Camera-type eye (tissue), 1 donor: ENCODE data around the gene CACNA1S. TPM values are rescaled to one million over a fixed set of nuclear protein-coding genes. Genes with fewer than 3 reads are reported as not detected.

ENCODE experiments used
- total RNA-seq: library from RNA; depleted of rRNA; stranded (reverse); fragments of >200 nt; gene quantifications from one replicate; pipeline ENCODE4 v1.2.3, GENCODE V29; 2014

CACNA1S gene
- 5.9 TPM for total RNA-seq

DNA sequence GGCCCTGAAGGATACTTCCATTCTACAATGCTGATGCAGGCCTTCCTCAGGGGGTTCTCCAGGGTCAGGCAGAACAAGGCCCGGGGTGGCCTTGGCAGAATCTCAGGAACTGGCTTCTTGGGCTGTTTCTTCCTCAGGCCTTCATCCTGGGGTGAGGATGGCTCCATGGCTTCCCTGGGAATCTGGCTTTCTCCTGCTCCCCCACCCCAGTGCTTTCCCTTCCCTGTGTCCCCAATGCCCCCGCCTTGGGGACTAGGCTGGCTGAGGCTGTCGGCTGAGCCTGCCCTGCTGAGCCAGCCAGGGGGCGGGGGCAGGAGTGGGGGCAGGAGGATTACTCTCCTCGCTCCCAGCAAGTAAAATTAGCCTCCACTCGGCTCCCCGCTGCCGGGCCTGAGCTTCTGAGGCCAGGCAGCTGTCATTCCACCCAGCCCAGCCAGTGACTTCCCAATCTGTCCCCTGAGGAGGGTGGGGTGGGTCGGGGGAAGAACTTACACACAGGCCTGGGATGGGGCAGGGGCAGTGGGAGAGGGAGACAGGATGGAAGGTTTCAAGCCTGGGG, at the start of gene CACNA1S:
TSS of gene CACNA1S (minus strand) at position 254 of the 559 bp plus-strand sequence. CDS start at position 167, 87 bp downstream.

DNA sequence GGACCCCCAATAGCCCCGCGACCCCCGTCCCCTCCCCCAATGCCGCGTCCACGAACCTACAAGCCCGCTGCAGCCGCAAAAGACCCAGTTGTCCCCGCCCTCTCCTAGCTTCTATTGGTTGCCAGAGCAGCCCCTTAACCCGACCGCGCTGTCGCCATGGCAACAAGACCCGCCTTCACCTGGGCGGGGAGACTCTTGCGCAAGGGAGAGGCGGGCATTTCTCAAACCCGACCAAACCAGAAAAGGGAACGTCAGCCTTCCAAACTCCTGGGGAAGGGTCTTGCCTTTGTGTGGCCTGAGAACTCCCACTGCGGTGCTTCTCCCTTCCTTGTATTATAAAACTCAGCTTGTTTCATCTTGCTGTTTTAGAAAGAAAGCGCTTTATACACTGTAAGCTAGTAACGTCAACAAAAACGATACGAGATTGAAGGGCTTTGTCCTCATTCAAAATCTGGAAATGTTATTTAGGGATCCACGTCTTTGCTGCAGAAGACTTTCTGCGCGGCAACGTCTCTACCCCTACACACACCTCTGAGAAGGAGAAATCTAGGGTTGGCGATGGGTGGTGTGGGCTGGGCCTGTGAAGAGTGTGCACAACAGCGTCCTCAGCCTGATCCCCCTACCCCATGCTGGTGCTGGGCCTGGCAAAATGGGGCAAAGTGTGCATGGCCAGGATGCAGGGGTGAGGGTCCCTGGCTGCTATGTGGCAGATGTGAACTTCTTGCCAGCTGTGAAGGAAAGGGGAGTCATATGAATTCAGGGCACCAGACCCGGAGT, 42.4 kb upstream of the CACNA1S start, which contains the start of gene TMEM9:
TSS of gene TMEM9 (minus strand) at position 86 of the 777 bp plus-strand sequence. CDS start 551 bp downstream, outside the sequence.

DNA sequence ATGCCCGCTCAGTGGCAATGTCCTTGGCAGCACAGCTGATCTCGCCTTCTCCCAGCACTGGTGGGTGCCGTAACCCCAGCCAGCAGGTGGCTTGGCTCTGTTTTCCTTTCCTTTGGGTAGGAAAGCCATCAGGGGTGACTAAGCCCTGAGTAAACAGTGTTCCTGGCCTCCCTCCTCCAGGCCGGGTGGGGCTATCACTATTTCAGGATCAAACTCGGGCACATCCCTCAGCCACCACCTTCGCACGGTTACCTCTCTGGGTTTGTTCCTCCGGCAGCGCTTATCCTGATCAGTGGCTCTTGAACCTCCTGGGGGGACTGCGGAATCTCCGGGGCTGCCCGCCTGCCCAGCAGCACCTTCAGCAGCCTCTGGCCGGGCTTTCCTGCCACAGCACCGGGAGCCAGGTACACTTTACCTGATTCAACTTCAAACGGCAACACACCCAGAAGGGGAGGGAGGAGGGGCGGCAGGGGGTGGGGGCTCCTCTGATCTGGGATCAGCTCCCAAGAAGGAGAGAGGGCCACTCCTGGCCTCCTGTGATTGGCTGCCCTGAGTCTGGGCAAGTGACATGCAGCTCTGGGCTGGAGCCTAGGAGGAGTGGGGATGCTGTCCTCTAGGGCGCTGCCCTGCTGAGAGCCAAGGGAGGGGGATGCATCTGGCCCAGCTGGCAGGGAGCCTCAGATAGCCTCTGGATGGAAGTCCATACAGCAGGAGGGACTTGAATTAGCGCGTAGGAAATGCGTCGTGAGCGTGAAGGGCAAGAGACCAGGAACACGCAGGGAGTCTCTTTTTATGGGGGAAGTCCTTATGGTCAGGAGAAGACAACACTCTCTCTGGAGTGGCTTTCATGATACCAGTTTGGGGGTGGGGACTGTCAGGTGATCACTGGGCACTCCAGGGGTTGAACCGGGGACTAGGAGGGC, 14.9 kb upstream of the CACNA1S start, which contains the start of gene ASCL5:
TSS of gene ASCL5 (minus strand) at position 353 of the 923 bp plus-strand sequence. CDS start 11,812 bp downstream, outside the sequence.

DNA sequence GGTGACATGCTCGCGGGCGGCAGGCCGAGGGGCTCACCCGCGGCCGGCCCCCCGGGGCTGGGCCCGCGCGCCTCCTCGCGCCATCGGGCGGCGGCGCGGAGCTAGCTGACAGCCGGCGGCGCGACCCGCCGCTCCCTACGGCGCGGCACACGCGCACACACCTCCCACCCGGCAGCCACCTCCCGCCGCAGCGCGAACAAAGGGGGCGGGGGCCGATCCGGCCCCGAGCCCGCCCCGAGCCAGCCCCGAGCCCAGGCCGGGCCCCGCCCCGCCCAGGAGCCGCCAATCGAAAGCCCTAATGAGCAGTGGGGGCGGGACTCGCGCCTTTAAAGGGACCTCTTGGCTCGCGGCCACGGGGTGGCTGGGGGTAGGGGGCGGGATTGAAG, 88.7 kb downstream of the CACNA1S start, which contains the start of gene KIF21B:
TSS of gene KIF21B (minus strand) at position 198 of the 386 bp plus-strand sequence. CDS start 331 bp downstream, outside the sequence.

Other genes with a start within 250 kb of the CACNA1S start
- not detected for gene GPR25, start 239.4 kb downstream of the CACNA1S start, total RNA-seq
- 6.2 TPM for gene INAVA, start 217.5 kb downstream of the CACNA1S start, total RNA-seq
- gene KIF21B, start 88.7 kb downstream of the CACNA1S start, total RNA-seq: 76.3 TPM
- not detected for gene ASCL5, start 14.8 kb upstream of the CACNA1S start, total RNA-seq
- 89.7 TPM for gene TMEM9, start 42.0 kb upstream of the CACNA1S start, total RNA-seq
- 1.2 TPM for gene IGFN1, start 78.4 kb upstream of the CACNA1S start, total RNA-seq
- 34.3 TPM for gene PKP1, start 171.1 kb upstream of the CACNA1S start, total RNA-seq